ENCODE results near the gene RASSF8. TPM values are rescaled to one million over a fixed set of nuclear protein-coding genes. Genes with fewer than 3 reads are reported as not detected.

The RASSF8 gene
- total RNA-seq, 1 donor from 2014 or later: 39.5 TPM

DNA sequence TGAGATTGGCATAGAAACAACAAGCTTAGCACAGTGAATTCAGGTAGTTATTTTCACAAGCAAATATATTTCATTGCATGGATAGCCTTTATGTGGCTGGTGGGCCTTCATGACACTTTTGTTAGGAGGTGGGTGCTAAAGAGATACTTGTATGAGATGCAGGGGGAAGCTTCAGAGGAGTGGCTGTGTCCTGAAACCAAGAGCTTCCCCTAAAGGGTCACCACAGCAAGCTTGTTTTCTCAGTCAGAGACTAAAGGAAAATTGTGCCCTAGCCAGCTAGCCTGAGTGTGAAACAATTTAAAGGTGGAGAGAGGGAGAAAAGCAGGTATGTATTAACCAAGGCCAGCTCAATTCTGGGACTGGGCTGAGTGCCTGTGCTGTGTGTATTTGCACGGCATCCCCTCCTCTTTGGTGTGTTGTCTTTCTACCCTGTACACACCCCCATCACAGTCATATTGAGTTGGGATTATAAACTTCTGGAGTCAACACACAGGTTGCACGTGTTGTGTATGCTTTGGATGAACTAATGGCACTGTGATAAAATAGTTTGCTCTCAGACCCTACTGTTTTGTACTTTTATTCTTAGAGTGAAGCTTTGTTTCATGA lies 79.2 kb downstream of the RASSF8 start:
- Histone ChIP-seq H3K79me2 (ENCODE audit: insufficient read depth, low read length) (peaks cover 89% of the 10 kb centered on the region), H2AFZ (ENCODE audit: low read depth, low read length) (no peak overlapping the region), H3K27ac (ENCODE audit: low read depth, low read length) (no peak overlapping the region), H4K20me1 (ENCODE audit: insufficient read depth, low read length) (peaks cover 38% of the 10 kb centered on the region), H3K4me1 (ENCODE audit: insufficient read depth, low read length) (peaks cover 8% of the 10 kb centered on the region), H3K4me2 (ENCODE audit: low read length) (no peak overlapping the region), H3K9ac (ENCODE audit: low read length) (no peak overlapping the region), H3K36me3 (ENCODE audit: insufficient read depth, low read length) (no peaks in the 10 kb centered on the region), H3K4me3 (ENCODE audit: insufficient read depth, low read depth, low read length) (no peak overlapping the region), H3K9me3 (ENCODE audit: insufficient read depth, low read depth, low read length) (no peaks in the 10 kb centered on the region), H3K27me3 (ENCODE audit: insufficient read depth, low read length) (no peaks in the 10 kb centered on the region)
- DNase-seq (ENCODE audit: low read depth) (no peak), FAIRE-seq (no peak)
- Mint-ChIP-seq H3K4me1 (ENCODE audit: low read depth, unreplicated experiment) (peaks cover 7% of the 10 kb centered on the region), H3K4me3 (ENCODE audit: unreplicated experiment) (no peak overlapping the region), H3K27me3 (ENCODE audit: low read depth, unreplicated experiment) (no peaks in the 10 kb centered on the region), H3K9me3 (ENCODE audit: unreplicated experiment) (no peaks in the 10 kb centered on the region), H3K36me3 (ENCODE audit: low read depth, unreplicated experiment) (no peaks in the 10 kb centered on the region), H3K27ac (ENCODE audit: unreplicated experiment) (peak overlapping the region; percentile 68)
- no peak for TF ChIP-seq EZH2 (IDR thresholded peaks at IDR 0.05; ENCODE audit: insufficient read depth, low read length)
- TF ChIP-seq, protein P1, sequence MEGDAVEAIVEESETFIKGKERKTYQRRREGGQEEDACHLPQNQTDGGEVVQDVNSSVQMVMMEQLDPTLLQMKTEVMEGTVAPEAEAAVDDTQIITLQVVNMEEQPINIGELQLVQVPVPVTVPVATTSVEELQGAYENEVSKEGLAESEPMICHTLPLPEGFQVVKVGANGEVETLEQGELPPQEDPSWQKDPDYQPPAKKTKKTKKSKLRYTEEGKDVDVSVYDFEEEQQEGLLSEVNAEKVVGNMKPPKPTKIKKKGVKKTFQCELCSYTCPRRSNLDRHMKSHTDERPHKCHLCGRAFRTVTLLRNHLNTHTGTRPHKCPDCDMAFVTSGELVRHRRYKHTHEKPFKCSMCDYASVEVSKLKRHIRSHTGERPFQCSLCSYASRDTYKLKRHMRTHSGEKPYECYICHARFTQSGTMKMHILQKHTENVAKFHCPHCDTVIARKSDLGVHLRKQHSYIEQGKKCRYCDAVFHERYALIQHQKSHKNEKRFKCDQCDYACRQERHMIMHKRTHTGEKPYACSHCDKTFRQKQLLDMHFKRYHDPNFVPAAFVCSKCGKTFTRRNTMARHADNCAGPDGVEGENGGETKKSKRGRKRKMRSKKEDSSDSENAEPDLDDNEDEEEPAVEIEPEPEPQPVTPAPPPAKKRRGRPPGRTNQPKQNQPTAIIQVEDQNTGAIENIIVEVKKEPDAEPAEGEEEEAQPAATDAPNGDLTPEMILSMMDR (IDR thresholded peaks at IDR 0.05; ENCODE audit: insufficient read depth, low read depth, low read length): no peak

- TF ChIP-seq EZH2 (IDR thresholded peaks at IDR 0.05; ENCODE audit: insufficient read depth, low read length): no peak
- TF ChIP-seq, protein P1 (IDR thresholded peaks at IDR 0.05; ENCODE audit: insufficient read depth, low read depth, low read length): no peak
- peaks cover 37% of the 10 kb centered on the region for H3K4me1 ChIP-seq (ENCODE audit: insufficient read depth, low read length)
- no peak for DNase-seq (ENCODE audit: low read depth)
- H3K27me3 ChIP-seq (ENCODE audit: insufficient read depth, low read length): no peaks in the 10 kb centered on the region
- no peak overlapping the region for H3K9ac ChIP-seq (ENCODE audit: low read length)
- peaks cover 60% of the 10 kb centered on the region for H4K20me1 ChIP-seq (ENCODE audit: insufficient read depth, low read length)
- Mint-ChIP-seq H3K4me3 (ENCODE audit: unreplicated experiment) (no peak overlapping the region), H3K27ac (ENCODE audit: unreplicated experiment) (no peak overlapping the region), H3K9me3 (ENCODE audit: unreplicated experiment) (peaks cover 1% of the 10 kb centered on the region), H3K36me3 (ENCODE audit: low read depth, unreplicated experiment) (no peaks in the 10 kb centered on the region), H3K27me3 (ENCODE audit: low read depth, unreplicated experiment) (no peaks in the 10 kb centered on the region), H3K4me1 (ENCODE audit: low read depth, unreplicated experiment) (peaks cover 14% of the 10 kb centered on the region)
- no peaks in the 10 kb centered on the region for H3K9me3 ChIP-seq (ENCODE audit: insufficient read depth, low read depth, low read length)
- peaks cover 95% of the 10 kb centered on the region for H3K79me2 ChIP-seq (ENCODE audit: insufficient read depth, low read length)
- peak overlapping the region; percentile 42 for H3K4me2 ChIP-seq (ENCODE audit: low read length)
- no peak overlapping the region for H2AFZ ChIP-seq (ENCODE audit: low read depth, low read length)
- no peaks in the 10 kb centered on the region for H3K36me3 ChIP-seq (ENCODE audit: insufficient read depth, low read length)
- H3K4me3 ChIP-seq (ENCODE audit: insufficient read depth, low read depth, low read length): no peak overlapping the region
- no peak overlapping the region for H3K27ac ChIP-seq (ENCODE audit: low read depth, low read length)
- FAIRE-seq: no peak
These were observed 84.2 kb downstream of the RASSF8 start for GRCh38 chr12:26042645-26043044.
